Testis (tissue), 3 donors: Measurements from ENCODE around the gene MYMX. TPM values are rescaled to one million over a fixed set of nuclear protein-coding genes. Genes with fewer than 3 reads are reported as not detected.

Experiments
- DNase-seq: peaks from one replicate; pipeline ENCODE4 v3.0.0-alpha.2; 2019
- H3K27ac ChIP-seq, 2 donors: fragments of 200-600 bp; sonication (generic); one replicate each; pipeline ENCODE4 v1.5.1; 2019
- H3K27me3 ChIP-seq: fragments of 200-600 bp; sonication (generic); one replicate; pipeline ENCODE4 v1.5.1; 2019
- H3K36me3 ChIP-seq: fragments of 200-600 bp; sonication (generic); one replicate; pipeline ENCODE4 v1.5.1; 2017; ENCODE audit warnings: low read depth; ENCODE audit errors: missing control alignments
- H3K4me1 ChIP-seq: fragments of 200-600 bp; sonication (generic); one replicate; pipeline ENCODE4 v1.5.1; 2019
- H3K4me3 ChIP-seq, 2 donors: fragments of 200-600 bp; sonication (generic); one replicate each; pipeline ENCODE4 v1.5.1; 2017 to 2019
- H3K9me3 ChIP-seq: fragments of 200-600 bp; sonication (generic); one replicate; pipeline ENCODE4 v1.5.1; 2017
- CTCF ChIP-seq, 3 experiments: fragments of 450-650 bp in 2 of 3; fragments of 200-600 bp in 1 of 3; sonication (generic) in 1 of 3; IDR thresholded peaks; one replicate each; pipeline ENCODE4 v1.5.1; 2016 to 2019; ENCODE audit warnings: antibody characterized with exemption in 3 of 3, mild to moderate bottlenecking in 2 of 3, moderate library complexity in 1 of 3
- POLR2A ChIP-seq: fragments of 450-650 bp; IDR thresholded peaks from one replicate; pipeline ENCODE4 v1.6.1; 2017; ENCODE audit warnings: antibody characterized with exemption, mild to moderate bottlenecking, moderate library complexity
- WGBS, 2 donors: methylation state at CpG; one replicate each; pipeline ENCODE4 v1.1.5; 2018; 5-methylcytosine and 5-hydroxymethylcytosine counted together
- intact Hi-C: fragments of 100-400 bp; cut with DNase I; formaldehyde crosslinking; loops from one replicate; pipeline ENCODE4 v1.15.1; 2023; ENCODE audit warnings: low total_unique reads
- polyA plus RNA-seq: library from polyadenylated mRNA; stranded (reverse); fragments of 350-450 nt; fragmentation: Illumina TruSeq; extraction: RNeasy Lipid Tissue Mini Kit (QIAGEN cat#74804); gene quantifications from one replicate; pipeline ENCODE4 v1.2.3, GENCODE V29; 2014; ENCODE audit warnings: low read depth, low replicate concordance; ENCODE audit not compliant: insufficient read depth
- total RNA-seq, 2 donors: library from RNA; depleted of rRNA; stranded (reverse); fragments of >200 nt; gene quantifications; one replicate each; pipeline ENCODE4 v1.2.3, GENCODE V29; 2016

MYMX gene
- total and polyA plus RNA-seq, 3 donors from 2014 or later = 0.73 to 0.87 TPM; not detected in 1

- Histone ChIP-seq H3K4me1 (no peaks in the 10 kb centered on the region), H3K27me3 (no peaks in the 10 kb centered on the region), H3K27ac (no peak overlapping the region), H3K36me3 (no peaks in the 10 kb centered on the region), H3K4me3 (no peak overlapping the region), H3K9me3 (no peaks in the 10 kb centered on the region)
- TF ChIP-seq CTCF (IDR thresholded peaks at IDR 0.05) (no peak), POLR2A (no peak)
- intact Hi-C loops = loop anchor here (10.0 kb wide), 1 partner anchor 63 kb away; no protein-coding TSS in a partner anchor
- no peak for DNase-seq
- whole genome bisulfite sequencing, 2 donors = 83 to 86% methylated on average over 11 to 12 of the region's 12 CpGs
Observed at GRCh38 chr6:44171899-44172546, 44.7 kb upstream of the MYMX start.

GRCh38 chr6:44172731-44173500 is 43.8 kb upstream of the MYMX start:
- H3K4me1 ChIP-seq = no peaks in the 10 kb centered on the region
- H3K27me3 ChIP-seq = no peaks in the 10 kb centered on the region
- H3K27ac ChIP-seq = no peak overlapping the region
- intact Hi-C loops = loop anchor here (10.0 kb wide), 1 partner anchor 62 kb away; no protein-coding TSS in a partner anchor
- DNase-seq = peak; percentile 91
- H3K36me3 ChIP-seq = no peaks in the 10 kb centered on the region
- H3K4me3 ChIP-seq = no peak overlapping the region
- 41 to 52% methylated on average over 14 to 15 of the region's 15 CpGs for WGBS, 2 donors
- H3K9me3 ChIP-seq = no peaks in the 10 kb centered on the region
- no peak for TF ChIP-seq POLR2A
- TF ChIP-seq CTCF (IDR thresholded peaks at IDR 0.05) = peak; percentile 81 to 89 (median 83)

- intact Hi-C loops = loop anchor here (10.0 kb wide), 1 partner anchor 59 kb away; no protein-coding TSS in a partner anchor
- no peak overlapping the region for H3K4me3 ChIP-seq
- H3K4me1 ChIP-seq = no peaks in the 10 kb centered on the region
- WGBS, 2 donors = 86 to 90% methylated on average over 7 to 15 of the region's 15 CpGs
- no peak overlapping the region for H3K27ac ChIP-seq
- no peaks in the 10 kb centered on the region for H3K27me3 ChIP-seq
- H3K36me3 ChIP-seq = no peaks in the 10 kb centered on the region
- no peak for DNase-seq
- no peaks in the 10 kb centered on the region for H3K9me3 ChIP-seq
- no peak for TF ChIP-seq POLR2A
Observed at GRCh38 chr6:44176130-44176761, 40.5 kb upstream of the MYMX start.

GRCh38 chr6:44176762-44177509 is 39.8 kb upstream of the MYMX start:
- H3K4me3 ChIP-seq = no peak overlapping the region
- no peak for TF ChIP-seq CTCF (IDR thresholded peaks at IDR 0.05)
- no peak for TF ChIP-seq POLR2A
- WGBS, 2 donors = 71 to 87% methylated on average over 14 to 24 of the region's 24 CpGs
- intact Hi-C loops = loop anchor here (10.0 kb wide), 1 partner anchor 58 kb away; no protein-coding TSS in a partner anchor
- H3K27ac ChIP-seq = no peak overlapping the region
- no peaks in the 10 kb centered on the region for H3K27me3 ChIP-seq
- H3K9me3 ChIP-seq = no peaks in the 10 kb centered on the region
- no peaks in the 10 kb centered on the region for H3K36me3 ChIP-seq
- DNase-seq = no peak
- no peaks in the 10 kb centered on the region for H3K4me1 ChIP-seq
